Subcutaneous adipose tissue (tissue), 4 donors: ENCODE measurements around the gene UBQLN3. TPM values are rescaled to one million over a fixed set of nuclear protein-coding genes. Genes with fewer than 3 reads are reported as not detected.

Experiments
- CTCF ChIP-seq: fragments of 450-650 bp; IDR thresholded peaks from one replicate; pipeline ENCODE4 v1.5.1; 2016; ENCODE audit warnings: low read depth, mild to moderate bottlenecking, control low read depth, antibody characterized with exemption, moderate library complexity
- total RNA-seq, 4 donors: library from RNA; depleted of rRNA; stranded (reverse); fragments of >200 nt; gene quantifications; one replicate each; pipeline ENCODE4 v1.1.0, GENCODE V29; 2016

The UBQLN3 gene
- under 1 TPM in 3 of 4 donors, not detected in 1; 0.17 to 0.57 (median 0.49) TPM for total RNA-seq

- no peak for TF ChIP-seq CTCF
Measured at GRCh38 chr11:5509803-5510202, at the start of gene UBQLN3. Gene UBQLN3, minus strand, starts transcription at chr11:5509957. Its CDS starts 399 bp downstream, at chr11:5509558.

- TF ChIP-seq CTCF: no peak
Measured at GRCh38 chr11:5557751-5558150, 48.0 kb upstream of the UBQLN3 start.

GRCh38 chr11:5556596-5557188 lies 46.9 kb upstream of the UBQLN3 start:
- no peak for TF ChIP-seq CTCF

GRCh38 chr11:5553343-5553742 lies 43.6 kb upstream of the UBQLN3 start:
- TF ChIP-seq CTCF: no peak

- TF ChIP-seq CTCF: no peak
Measured at GRCh38 chr11:5550440-5551095, 40.8 kb upstream of the UBQLN3 start.

- no peak for TF ChIP-seq CTCF
Measured at GRCh38 chr11:5548440-5548839, 38.7 kb upstream of the UBQLN3 start, which contains the start of gene OR52H1. Gene OR52H1, minus strand, starts transcription at chr11:5548540. Its CDS starts 3,035 bp downstream, at chr11:5545505.

GRCh38 chr11:5547982-5548381 lies 38.2 kb upstream of the UBQLN3 start:
- TF ChIP-seq CTCF: no peak
